A673 (cell line): ENCODE data around the gene AVPR2.

Source experiments
- CTCF ChIP-seq: fragments of 300-800, 200-600 bp; sonication (generic); conservative IDR thresholded peaks from 2 replicates; pipeline ENCODE4 v1.5.1; 2017; ENCODE audit warnings: low read depth, mild to moderate bottlenecking, antibody characterized with exemption, low read length, moderate library complexity, mixed read lengths
- EZH2 ChIP-seq: fragments of 200-600 bp; sonication (generic); IDR thresholded peaks from 2 replicates; pipeline ENCODE4 v1.6.1; 2017; ENCODE audit warnings: borderline replicate concordance, low read depth, mild to moderate bottlenecking, mixed read lengths, antibody characterized with exemption, low read length; ENCODE audit not compliant: poor library complexity, severe bottlenecking

- no peak for TF ChIP-seq CTCF
- no peak for TF ChIP-seq EZH2
These were observed 41.8 kb downstream of the AVPR2 start for GRCh38 chrX:153945956-153946943.
